ENCODE measurements around the gene ANP32A.

DNA sequence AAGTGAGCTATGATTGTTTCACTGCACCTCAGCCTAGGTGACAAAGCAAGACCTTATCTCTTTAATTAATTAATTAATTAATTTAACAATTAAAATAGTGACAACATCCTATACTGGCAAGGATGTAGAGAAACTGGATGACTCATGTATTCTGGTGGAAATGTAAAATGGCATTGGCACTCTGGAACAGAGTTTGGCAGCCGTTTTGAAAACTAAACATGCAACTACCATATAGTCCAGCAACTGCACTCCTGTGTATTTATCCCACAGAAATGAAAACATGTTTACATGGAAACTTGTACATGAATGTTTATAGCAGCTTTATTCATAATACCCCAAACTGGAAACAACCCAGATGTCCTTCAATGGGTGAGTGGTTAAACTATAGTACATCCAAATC, 56.6 kb downstream of the ANP32A start:
- no peak for TF ChIP-seq POLR2A (IDR thresholded peaks at IDR 0.05)
- TF ChIP-seq, protein P1, sequence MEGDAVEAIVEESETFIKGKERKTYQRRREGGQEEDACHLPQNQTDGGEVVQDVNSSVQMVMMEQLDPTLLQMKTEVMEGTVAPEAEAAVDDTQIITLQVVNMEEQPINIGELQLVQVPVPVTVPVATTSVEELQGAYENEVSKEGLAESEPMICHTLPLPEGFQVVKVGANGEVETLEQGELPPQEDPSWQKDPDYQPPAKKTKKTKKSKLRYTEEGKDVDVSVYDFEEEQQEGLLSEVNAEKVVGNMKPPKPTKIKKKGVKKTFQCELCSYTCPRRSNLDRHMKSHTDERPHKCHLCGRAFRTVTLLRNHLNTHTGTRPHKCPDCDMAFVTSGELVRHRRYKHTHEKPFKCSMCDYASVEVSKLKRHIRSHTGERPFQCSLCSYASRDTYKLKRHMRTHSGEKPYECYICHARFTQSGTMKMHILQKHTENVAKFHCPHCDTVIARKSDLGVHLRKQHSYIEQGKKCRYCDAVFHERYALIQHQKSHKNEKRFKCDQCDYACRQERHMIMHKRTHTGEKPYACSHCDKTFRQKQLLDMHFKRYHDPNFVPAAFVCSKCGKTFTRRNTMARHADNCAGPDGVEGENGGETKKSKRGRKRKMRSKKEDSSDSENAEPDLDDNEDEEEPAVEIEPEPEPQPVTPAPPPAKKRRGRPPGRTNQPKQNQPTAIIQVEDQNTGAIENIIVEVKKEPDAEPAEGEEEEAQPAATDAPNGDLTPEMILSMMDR (IDR thresholded peaks at IDR 0.05) = no peak
